AG08395 (cell line): ENCODE measurements around the gene DPH2.

Source experiments
- DNase-seq: peaks from one replicate; pipeline ENCODE4 v3.0.0; 2012; ENCODE audit warnings: mixed read lengths, low spot score

Gene DPH2

DNA sequence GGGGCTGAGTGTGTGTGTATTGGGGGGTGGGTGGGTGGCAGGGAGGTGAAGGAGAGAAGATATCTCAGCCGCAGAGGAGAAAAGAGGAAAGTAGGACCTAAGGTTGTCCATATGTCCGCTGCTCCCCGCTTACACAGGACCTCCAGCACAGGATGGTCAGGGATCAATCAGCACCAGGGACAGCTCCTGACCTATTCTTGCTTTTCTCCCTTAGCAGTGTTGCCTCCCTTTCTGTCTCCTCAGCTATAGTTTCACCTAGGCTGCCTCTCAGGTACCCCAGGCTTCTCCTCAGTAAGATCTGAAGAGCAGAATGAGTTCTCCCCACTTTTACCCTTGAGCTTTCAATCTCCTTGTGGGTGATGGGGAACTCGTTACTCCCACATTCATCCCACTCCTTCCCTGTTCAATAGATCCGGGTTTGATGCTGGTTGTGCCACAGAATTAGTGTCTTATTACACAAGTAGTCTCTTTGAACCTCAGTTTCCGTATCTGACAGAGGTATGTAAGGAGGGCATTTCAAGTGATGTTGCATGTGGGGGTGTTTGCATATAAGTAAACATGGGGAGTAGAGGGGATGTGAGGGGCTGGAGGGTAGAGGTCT is 1.4 kb upstream of the DPH2 start:
- DNase-seq = peak; percentile 37

DNA sequence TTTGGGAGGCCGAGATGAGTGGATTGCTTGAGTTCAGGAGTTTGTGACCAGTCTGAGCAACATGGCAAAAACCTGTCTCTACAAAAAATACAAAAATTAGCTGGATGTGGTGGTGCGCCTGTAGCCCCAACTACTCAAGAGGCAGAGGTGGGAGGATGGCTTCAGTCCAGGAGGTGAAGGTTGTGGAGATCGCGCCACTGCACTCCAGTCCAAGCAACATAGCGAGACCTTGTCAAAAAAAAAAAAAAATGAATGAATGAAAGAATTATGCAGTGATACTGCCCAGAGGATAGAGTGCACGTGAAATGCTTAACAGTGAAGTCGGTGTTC is 429 bp upstream of the DPH2 start:
- DNase-seq = no peak

DNA sequence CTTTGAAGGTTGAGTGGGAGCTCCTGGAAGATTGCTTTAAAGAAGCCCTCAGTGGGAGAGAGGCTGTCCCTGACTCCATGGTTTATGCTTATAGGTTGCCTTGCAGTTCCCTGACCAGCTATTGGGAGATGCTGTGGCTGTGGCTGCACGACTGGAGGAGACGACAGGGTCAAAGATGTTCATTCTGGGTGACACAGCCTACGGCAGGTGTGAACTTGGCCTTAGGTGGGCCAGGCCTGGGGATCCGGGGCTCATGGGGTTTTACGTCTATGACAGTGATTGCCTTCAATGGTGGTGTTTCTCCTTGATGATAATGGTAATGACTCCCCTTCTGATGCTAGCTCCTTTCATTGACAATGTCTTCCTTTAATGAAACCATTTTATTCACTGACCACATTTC is 692 bp downstream of the DPH2 start:
- no peak for DNase-seq

DNA sequence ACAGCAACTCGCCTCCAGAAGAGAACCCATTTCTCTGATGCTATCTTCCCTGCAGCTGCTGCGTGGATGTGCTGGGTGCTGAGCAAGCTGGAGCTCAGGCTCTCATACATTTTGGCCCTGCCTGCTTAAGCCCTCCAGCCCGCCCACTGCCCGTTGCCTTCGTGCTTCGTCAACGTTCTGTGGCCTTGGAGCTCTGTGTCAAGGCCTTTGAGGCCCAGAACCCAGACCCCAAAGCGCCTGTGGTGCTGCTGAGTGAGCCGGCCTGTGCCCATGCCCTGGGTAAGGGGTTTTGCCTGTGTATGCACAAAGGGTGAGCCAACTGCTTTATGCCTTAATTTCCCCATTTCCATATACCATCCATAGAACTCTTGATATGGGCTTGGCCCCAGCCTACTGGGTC is 1.1 kb downstream of the DPH2 start:
- DNase-seq = no peak

DNA sequence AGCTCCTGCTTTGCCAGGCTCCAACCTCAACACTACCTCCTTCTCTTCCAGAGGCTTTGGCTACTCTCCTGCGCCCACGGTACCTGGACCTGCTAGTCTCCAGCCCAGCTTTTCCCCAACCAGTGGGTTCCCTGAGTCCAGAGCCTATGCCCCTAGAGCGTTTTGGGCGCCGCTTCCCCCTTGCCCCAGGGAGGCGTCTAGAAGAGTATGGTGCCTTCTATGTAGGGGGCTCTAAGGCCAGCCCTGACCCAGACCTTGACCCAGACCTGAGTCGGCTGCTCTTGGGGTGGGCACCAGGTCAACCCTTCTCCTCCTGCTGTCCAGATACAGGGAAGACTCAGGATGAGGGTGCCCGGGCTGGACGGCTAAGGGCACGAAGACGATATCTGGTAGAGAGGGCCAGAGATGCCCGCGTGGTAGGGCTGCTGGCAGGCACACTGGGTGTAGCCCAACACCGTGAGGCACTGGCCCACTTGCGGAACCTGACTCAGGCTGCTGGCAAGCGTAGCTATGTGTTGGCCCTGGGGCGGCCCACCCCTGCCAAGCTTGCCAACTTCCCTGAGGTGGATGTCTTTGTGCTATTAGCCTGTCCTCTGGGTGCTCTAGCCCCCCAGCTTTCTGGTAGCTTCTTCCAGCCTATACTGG is 1.6 kb downstream of the DPH2 start:
- DNase-seq = no peak

DNA sequence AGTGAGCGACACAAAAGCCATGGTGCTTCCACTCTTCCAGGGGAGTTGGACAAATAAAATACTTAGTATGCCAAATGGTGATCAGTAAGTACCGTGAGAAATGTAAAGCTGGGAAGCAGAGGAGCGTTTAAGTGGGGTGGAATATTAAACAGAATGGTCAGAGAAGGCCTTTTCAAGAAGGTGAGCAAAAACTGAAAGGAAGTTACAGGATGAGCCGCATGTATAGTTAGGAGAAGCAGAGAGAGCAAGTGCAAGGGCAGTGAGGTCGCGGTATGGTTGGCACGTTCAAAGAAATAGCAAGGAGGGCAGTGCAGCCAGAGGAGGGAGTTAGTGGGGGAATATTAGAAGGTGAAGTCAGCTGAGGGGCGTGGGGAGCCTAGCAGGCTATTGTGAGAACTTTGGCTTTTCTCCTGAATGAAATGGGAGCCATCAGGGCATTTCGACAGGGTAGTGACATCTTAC is 4.2 kb downstream of the DPH2 start:
- DNase-seq = no peak

DNA sequence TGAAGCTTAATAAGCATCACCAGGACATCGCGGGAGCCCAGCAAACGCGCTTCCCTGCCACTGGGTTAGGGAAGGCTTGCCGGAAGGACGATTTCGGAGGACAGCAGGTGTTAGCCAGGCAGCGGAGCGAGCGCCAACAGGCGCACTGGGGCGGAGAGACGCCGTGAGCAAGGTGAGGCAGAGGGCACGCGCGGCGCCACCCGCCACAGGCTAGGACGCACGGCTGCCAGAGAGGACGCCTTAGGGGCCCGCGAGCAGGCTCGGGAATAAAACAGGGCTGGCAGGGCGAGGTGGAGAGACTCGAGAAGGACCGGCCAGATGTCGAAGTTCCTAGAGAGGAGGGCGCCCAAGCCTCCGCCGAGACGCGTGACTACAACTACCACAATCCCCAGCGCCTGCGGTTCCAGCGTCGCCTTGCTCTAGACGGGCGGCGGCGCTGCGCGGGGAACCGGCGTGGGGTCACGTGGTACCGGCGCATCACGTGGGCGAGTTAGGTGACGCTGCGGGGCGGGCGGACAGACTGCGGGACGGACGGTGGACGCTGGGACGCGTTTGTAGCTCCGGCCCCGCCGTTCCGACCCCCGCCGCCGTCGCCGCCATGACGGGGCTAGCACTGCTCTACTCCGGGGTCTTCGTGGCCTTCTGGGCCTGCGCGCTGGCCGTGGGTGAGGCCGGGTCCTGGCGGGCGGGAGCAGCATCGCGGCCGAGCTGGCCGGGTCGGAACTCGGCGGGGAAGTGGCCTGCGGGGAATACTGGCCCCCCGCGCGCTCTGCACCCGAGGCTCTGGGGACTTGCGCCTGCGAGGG is 4.8 kb downstream of the DPH2 start, which contains the start of gene ATP6V0B:
Gene ATP6V0B, plus strand, starts transcription at position 518 of the 806 bp plus-strand sequence. Its CDS starts 81 bp downstream, at position 599.
- DNase-seq = peak; percentile 97

DNA sequence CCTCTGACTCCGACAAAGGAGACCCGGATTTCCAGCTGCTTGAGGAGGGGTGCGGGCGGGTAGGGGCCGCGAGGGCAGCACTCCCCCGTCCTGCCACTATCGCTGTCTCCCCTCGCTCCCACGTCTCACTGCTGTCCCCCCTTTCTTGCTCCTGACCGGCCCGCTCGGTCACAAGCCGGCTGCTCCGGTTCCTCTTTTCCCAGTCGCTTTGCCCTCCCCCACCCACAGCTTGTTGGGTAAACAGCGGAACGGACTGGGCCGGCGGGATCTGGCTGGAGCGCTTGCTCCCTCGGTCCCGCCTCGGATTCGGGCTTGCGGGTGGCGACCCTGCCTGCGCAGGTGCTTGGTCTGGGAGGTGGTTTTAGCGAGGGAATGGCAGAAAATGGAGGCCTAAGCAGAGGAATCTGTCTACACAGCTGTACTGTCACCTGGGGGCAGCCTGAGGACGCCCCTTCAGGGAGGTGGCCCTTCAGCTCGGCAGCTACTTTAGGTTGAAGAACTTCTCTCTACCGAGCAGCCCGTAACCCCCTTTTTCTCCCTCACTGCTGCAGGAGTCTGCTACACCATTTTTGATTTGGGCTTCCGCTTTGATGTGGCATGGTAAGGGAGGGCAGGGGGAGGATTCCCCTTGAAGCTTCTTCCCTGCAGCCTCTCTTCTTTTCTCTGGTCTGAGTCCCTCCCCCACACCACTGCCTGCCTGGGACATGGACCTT is 5.6 kb downstream of the DPH2 start:
- DNase-seq = peak; percentile 38

DNA sequence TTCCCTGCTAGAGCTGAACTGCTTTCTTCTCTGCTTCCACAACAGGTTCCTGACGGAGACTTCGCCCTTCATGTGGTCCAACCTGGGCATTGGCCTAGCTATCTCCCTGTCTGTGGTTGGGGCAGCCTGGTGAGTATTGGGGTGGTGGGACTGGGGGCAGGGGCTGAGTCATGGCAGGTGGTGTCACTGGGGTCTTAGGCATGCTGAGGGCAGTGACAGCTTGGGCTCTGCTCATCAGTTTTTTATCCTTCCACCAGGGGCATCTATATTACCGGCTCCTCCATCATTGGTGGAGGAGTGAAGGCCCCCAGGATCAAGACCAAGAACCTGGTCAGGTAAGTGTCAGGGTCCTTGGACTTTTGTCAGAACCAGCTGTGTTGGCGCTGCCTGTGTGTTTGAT is 6.2 kb downstream of the DPH2 start:
- DNase-seq = no peak

DNA sequence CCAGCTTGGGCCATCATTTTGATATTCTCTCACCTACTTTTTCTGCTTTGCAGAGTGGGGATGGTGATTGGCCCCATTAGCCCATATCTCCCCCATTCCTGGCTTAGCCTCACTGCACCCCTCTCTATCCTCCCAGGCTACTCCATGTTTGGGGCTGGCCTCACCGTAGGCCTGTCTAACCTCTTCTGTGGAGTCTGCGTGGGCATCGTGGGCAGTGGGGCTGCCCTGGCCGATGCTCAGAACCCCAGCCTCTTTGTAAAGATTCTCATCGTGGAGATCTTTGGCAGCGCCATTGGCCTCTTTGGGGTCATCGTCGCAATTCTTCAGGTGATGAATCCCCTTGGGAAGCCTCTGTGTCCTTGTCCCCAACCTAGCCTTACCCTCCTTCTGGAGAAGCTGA is 7.1 kb downstream of the DPH2 start:
- DNase-seq = no peak

DNA sequence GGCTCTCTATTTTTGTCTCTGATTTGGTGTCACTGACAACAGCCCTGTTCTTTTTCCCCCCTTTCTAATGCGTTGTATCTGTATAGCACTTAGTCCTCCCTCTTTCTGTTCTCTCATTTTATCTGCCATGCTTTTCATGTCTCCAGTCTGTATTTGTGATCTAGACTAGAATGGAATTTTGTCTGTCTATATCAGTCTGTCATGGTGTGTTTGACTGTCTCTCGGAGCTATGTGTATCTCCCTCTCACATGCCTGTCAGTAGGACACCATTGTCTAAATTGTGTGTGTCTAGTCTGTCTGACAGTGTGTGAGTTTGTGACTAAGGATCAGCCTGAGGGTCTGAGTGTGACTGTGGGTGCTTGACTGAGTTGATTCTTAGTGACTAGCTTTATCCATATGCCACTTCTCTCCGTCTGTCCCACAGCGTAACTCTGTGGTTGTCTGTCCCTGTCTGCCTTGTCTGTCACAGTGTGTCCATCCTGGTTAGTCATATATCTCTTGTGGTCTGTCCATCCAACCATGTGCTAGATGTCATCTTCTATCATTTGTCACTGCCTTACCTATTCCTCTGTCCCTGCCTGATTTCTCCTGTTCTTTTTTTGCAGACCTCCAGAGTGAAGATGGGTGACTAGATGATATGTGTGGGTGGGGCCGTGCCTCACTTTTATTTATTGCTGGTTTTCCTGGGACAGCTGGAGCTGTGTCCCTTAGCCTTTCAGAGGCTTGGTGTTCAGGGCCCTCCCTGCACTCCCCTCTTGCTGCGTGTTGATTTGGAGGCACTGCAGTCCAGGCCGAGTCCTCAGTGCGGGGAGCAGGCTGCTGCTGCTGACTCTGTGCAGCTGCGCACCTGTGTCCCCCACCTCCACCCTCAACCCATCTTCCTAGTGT is 7.8 kb downstream of the DPH2 start:
- DNase-seq = no peak

DNA sequence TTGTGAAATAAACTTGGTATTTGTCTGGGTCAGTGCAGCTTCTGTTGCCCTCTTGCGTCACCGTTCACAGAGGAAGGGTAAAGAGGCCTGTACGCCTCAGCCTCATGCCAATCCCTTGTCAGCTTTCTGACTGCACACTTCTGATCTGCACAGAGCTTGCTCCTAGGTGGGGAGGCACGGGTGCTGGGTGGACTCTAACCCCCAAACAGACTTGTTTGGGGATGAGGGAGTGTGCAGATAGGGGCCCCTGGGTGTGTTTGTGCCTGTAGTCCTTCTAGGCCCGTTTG is 8.4 kb downstream of the DPH2 start:
- DNase-seq = no peak

DNA sequence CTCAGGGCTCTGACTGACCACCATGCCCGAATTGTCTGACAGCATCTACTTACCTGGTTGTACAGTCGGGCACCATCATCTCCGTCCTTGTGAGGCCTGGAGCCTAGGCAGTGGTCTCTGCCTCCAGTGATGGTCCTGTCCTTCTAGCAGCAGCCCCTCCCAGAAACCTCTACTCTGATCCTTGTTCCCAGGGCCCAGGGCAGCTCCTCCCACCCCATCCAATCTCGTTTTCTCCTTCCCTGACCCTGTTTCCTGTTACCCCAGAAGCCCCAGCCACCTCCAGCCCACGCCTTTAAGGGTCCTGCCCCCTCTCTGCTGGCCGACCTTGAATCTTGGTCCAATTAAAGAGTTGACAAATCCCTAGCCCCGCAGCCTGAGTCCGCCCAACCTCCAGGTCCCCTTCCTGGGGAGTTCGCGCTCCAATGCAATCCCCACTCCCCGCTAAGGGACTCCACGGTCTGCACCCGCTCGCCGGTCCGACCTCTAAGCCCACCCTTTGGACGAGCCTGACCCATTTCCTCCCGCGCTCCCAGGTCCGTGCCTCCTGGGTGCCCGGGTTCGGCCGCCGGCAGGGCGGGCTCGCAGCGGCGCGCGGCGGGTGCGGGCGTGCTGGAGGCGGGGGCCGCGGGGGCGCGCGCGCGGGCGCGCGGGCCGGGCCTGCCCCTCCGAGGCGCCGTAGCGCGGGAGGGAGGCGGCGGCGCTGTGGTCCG is 8.9 kb downstream of the DPH2 start, which contains the start of gene B4GALT2:
Gene B4GALT2, plus strand, starts transcription at position 660 of the 710 bp plus-strand sequence. CDS start 1,951 bp downstream, outside the sequence.
- peak; percentile 76 for DNase-seq

DNA sequence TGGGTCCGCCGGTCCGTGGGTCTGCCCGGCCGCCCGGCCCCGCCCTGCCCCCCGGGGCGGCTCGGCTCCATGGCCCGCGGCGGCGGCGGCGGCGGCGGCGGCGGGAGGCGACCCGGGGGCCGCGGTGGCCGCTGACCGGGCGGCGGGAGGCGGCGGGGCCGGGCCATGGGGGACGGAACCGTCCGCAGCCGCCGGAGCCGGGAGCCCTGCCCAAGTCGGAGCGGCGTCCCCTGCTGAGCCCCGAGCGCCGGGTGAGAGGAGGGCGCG is 9.4 kb downstream of the DPH2 start:
- no peak for DNase-seq

DNA sequence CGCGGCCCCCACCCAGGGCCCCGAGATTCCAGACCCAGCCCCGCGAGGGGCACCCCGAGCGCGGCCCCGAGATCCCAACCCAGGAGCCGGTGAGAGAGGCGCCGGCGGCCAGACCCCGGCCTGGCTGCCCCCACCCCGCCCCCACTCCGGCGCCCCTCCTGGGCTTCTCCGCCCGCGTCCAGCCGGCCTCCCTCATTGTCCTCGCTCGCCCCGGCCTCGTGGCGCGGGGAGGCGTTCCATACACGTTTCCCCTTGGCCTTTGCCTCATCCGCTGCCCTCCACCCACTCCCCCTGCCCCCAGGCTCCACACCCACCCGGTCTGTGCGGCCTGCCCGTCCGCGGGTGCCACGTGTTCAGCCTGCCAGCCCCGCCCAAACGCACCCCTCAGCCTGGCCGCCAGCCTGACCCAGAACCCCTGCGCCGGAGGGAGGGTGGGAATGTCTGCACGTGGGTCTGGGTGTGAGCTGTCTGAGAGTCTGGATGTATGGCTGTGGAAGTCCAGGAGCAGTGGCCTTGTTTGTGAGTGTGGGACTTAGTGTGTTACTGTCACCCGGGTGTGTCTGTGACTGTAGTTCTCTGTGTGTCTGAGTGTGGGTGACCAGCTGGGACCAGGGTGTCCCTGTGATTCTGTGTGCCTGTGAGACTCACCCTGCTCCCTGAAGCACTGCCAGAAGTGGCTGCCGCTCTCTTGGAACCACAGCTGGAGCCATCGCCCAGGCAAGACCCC is 9.9 kb downstream of the DPH2 start:
- DNase-seq = peak; percentile 57

DNA sequence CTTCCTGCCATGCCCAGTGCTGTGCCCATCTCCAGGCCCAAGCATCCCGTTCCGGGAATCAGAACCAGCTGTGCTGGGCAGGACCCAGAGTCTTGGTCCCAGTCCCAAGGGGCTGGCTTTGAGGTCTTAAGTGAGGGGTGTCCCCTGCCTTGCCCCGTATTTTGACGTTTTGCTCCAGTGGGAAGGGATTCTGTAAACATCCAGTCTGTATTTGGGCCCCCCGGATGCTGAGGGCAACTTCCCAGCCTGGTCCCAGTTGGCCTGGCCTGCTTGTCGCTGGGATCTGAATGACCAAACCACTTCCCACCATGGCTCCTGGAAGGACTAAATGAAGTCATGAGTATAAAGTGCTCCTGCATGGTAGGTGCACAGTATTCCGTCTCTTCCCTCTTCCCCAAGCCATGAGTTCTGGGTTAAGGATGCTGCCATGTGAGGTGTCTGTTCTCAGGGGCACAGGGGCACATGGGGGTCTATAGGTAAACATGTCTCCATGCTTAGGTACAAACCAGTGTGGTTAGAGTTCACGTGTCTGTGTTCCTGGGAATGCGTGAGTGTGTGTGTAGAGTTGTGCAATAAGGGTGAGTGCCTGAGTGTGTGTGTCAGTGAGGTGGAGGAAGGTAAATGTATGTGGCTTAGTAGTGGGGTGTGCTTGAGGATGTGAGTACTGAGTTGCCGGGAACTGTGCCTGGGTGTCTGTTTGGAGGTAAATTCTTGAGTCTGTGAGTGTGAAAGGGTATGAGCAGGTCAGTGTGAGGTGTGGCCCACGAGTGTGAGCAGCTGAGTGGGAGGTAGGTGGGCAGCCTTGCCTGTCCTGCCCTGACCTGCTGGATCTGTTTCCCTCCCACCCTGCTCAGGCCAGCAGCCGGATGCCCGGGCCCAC is 10.7 kb downstream of the DPH2 start:
- DNase-seq = peak; percentile 15

DNA sequence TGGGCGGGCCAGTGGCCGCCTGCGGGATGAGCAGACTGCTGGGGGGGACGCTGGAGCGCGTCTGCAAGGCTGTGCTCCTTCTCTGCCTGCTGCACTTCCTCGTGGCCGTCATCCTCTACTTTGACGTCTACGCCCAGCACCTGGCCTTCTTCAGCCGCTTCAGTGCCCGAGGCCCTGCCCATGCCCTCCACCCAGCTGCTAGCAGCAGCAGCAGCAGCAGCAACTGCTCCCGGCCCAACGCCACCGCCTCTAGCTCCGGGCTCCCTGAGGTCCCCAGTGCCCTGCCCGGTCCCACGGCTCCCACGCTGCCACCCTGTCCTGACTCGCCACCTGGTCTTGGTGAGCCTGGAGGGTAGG is 11.3 kb downstream of the DPH2 start:
- DNase-seq = no peak

DNA sequence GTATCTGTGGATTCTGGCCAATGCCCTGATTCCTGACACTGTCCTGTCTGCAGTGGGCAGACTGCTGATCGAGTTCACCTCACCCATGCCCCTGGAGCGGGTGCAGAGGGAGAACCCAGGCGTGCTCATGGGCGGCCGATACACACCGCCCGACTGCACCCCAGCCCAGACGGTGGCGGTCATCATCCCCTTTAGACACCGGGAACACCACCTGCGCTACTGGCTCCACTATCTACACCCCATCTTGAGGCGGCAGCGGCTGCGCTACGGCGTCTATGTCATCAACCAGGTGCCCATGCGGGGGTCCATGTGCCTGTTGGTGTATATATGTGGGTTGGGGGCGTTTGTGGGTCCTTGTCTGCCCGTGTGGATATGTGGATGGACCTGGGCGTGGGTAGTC is 11.8 kb downstream of the DPH2 start:
- no peak for DNase-seq

DNA sequence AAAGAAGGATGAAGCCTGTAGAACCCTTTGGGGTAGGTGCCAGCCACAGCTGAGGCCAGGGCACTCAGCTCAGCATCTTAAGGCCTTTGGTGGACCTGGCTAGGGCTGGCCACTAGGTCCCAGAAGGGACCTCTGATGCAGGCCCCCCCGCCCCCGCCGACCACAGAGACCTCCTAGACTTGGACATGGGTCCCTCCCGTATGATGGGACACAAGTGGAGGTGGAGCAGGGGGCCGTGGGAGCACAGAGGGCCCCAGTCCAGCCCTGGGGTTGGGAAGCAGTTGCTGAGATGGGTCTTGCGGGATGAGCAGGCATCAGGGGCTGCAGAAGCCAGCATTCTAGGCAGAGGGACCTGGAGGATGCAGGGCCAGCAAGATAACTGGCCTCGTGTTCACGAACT is 12.4 kb downstream of the DPH2 start:
- DNase-seq = no peak

DNA sequence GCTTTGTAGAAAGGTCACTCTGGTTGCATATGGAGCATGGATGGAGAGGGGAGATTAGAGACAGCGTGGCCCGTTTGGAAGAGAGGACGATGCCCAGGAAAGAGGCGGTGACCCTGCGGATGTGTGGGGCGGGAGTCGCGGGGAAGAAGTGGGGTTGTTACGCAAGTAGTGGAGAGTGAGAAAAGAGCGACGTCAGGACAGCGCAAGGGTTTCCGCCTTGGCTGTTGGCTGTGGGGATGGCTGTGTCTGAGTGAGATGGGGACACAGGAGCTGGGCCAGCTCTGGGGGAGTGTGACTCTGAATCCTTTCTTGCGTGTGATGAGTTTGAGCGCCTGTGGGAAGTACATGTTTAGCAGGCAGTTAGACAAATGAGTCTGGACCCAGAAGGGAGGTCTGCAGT is 13.0 kb downstream of the DPH2 start:
- no peak for DNase-seq
